Ishikawa (cell line): ENCODE measurements around the gene DEGS2.

Experiments
- EP300 ChIP-seq: IDR thresholded peaks from 2 replicates; pipeline ENCODE4 v1.6.1; 2012; ENCODE audit warnings: borderline replicate concordance
- NFIC ChIP-seq: IDR thresholded peaks from 2 replicates; pipeline ENCODE4 v1.6.1; 2012
- RAD21 ChIP-seq: IDR thresholded peaks from 2 replicates; pipeline ENCODE4 v1.6.1; 2012; ENCODE audit warnings: low read depth
- REST ChIP-seq: IDR thresholded peaks from 2 replicates; pipeline ENCODE4 v1.6.1; 2012; ENCODE audit warnings: low read depth, mild to moderate bottlenecking
- TAF1 ChIP-seq: IDR thresholded peaks from 2 replicates; pipeline ENCODE4 v1.6.1; 2012; ENCODE audit warnings: low read depth, mild to moderate bottlenecking
- TCF12 ChIP-seq: IDR thresholded peaks from 2 replicates; pipeline ENCODE4 v1.6.1; 2012; ENCODE audit warnings: low read depth
- TEAD4 ChIP-seq: IDR thresholded peaks from 2 replicates; pipeline ENCODE4 v1.6.1; 2012
- TF ChIP-seq, protein P1 (sequence below): IDR thresholded peaks from 2 replicates; pipeline ENCODE4 v1.6.1; 2012

- no peak for TF ChIP-seq RAD21
- TF ChIP-seq, protein P1, sequence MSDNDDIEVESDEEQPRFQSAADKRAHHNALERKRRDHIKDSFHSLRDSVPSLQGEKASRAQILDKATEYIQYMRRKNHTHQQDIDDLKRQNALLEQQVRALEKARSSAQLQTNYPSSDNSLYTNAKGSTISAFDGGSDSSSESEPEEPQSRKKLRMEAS: no peak
- TF ChIP-seq NFIC: no peak
- no peak for TF ChIP-seq TCF12
- no peak for TF ChIP-seq TEAD4
- no peak for TF ChIP-seq TAF1
- TF ChIP-seq REST: no peak
- no peak for TF ChIP-seq EP300
Observed at GRCh38 chr14:100138082-100138787, 21.2 kb downstream of the DEGS2 start.
